A549 treated with Mapracorat at 1 μM for 4 hours (cell line): ENCODE data around the gene CDC7. TPM values are rescaled to one million over a fixed set of nuclear protein-coding genes. Genes with fewer than 3 reads are reported as not detected.

ENCODE experiments used
- total RNA-seq: library from RNA; stranded (reverse); fragments of 200-300 nt; extraction: Qiagen RNA extraction; gene quantifications from 5 replicates; pipeline ENCODE4 v1.2.3, GENCODE V29; 2022

Gene CDC7
- 5.2 to 7.1 TPM (median 5.5 TPM) in 5 replicates for total RNA-seq

DNA sequence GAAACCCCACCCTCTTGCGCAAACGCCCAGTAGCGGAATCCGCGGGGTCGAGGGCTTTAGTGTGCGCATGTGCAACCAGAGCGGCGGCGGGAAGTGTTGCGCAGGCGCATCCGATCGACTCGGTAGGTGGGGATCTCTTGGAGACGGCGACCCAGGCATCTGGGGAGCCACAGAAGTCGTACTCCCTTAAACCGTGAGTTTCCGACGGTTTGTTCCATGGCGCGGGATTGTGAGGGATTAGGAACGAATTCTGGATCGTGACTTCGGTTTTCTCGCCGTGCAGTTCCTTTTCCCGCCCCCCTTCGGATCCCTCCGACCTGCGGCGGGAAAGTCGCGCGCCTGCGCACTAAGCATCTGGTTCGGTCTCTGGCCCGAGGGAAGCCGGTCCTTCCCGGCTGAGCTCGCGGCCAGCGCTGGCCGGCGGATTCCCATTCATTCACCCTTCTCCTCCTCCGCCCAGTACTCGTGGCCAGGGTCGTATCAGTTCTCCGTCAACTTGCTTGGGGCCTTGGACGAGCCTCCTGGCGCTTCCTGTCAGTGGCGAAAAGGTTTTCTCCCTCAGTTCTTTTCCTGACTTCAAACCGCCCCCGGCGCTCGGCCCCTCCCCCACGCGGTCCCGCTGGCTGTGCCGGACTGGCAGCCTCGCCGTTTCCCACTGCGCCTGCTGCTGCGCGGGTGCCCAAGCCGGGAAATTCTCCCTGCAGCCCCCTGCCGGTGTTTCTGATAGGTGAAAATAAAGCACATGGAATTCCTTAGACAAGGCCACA lies at the start of gene CDC7:
TSS of gene CDC7 (plus strand) at position 96 of the 767 bp plus-strand sequence. CDS start 866 bp downstream, outside the sequence.

Other genes starting within 250 kb of the CDC7 start
- 0.06 to 0.07 TPM in 2 of 5 replicates, not detected in the others for gene HFM1, start 96.0 kb upstream of the CDC7 start, total RNA-seq